Stimulated activated naive CD4-positive, alpha-beta T cell treated with Interleukin-2 at 50 U/mL for 16 hours (primary cell): Measurements from ENCODE around the gene GNPDA1.

Source experiments
- DNase-seq: peaks from one replicate; lab custom pipeline; 2025; lab: John Stamatoyannopoulos, UW

GNPDA1 gene

GRCh38 chr5:141994511-141995136, 18.2 kb downstream of the GNPDA1 start:
- DNase-seq, result no peak

DNA sequence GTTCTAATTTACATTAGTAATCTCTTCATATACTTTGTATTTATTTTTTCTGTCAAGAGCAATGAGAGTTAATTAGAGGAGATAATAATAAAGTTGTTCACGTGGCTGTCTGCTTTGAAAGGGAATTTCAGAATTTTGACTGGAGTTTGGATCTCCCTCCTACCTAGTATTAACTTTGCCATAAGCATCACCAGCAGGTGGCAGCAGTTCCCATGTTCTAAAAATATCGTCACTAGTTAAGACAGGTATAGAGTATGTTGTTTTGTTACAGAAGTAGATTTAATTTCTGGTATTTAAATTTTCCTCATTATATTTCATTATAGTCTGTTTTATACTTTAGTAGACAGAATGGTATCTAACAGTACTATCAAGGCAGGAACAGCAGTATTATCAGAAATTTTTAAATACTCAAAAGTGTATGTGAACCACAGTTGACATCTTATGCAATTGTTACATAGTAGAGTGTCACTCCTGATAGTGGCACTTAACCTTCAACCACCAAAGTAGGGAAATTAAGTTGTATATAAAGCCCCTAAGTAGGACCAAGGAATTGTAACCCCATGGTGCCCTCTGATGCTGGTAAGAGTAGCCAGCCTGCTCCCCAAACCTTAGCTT, 20.4 kb downstream of the GNPDA1 start:
- DNase-seq, result peak; percentile 72

DNA sequence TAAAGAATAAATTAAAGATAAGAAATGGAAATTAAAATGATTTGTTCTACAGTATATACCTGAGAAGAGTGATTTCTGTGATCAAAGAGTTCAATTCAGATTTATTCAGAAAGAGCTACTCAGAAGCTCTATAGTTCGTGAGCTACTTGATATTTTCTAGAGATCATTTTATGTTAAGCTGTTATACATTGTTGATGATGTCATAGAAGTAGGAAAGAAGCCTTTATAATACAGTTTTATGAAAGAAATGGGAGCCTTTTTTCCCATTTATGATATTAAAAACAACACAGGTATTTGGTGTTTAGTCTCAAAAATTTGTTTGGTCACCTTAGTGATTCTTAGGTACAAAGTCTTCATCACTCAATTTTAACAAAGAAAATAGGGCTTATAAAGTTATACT, 23.1 kb downstream of the GNPDA1 start:
- DNase-seq, result no peak

GRCh38 chr5:141986072-141986471, 26.8 kb downstream of the GNPDA1 start:
- DNase-seq, result no peak

GRCh38 chr5:141982626-141983025, 30.2 kb downstream of the GNPDA1 start:
- no peak for DNase-seq

DNA sequence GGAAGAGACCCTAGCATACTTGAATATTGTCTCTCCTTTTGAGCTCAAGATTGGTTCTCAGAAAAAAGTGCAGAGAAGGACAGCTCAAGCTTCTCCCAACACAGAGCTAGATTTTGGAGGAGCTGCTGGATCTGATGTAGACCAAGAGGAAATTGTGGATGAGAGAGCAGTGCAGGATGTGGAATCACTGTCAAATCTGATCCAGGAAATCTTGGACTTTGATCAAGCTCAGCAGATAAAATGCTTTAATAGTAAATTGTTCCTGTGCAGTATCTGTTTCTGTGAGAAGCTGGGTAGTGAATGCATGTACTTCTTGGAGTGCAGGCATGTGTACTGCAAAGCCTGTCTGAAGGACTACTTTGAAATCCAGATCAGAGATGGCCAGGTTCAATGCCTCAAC, 34.4 kb downstream of the GNPDA1 start:
- DNase-seq, result no peak

DNA sequence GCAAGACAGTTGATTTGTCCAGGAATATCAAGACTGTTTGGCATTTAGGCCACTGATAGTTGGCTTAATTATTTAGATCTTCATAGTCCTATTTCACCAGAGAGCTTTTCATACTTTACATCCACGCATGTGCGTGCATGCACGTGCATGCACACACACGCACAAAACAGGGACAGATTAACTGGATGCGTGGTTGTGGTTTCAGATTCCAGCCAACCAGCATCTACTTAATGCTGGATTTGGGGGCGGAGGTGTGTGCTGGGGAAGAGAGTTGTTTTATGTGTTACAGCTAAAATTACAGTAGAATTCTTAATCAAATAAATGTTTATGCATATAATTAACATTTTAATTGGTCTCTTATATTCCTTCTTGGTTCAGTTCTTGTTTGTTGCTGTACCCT, 36.7 kb downstream of the GNPDA1 start:
- DNase-seq, result no peak

DNA sequence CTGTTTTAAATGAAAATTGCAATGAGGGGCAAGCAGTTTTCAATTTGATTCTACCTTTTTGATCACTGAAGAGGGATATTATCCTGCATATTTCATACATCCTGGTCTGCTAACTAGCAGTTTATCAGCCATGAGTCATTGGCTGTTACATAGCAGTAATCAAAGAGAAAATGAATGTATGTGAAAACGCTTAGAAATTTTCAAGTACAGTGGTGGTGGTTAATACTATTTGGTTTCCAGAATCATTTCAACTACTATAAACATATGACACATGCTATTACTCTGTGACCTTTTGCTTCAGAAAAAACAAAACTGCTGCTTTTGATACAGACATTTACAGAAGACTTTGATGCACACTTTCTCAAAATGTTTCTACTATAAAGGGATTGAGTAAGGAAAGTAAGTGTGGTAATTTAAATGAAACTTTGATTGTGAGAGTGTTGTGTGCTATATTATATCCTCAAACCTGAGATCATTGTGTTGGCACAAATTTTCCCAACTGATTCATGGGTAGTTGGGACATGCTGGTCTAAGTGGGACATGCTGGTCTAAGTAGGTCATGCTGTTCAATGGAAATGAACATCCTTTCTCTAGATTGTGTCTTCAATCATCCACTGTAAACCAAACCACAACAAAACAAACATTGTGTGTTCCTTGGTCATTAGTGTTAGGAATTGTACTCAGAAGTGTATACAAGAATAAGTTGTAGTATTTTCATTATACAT, 38.8 kb downstream of the GNPDA1 start:
- no peak for DNase-seq

DNA sequence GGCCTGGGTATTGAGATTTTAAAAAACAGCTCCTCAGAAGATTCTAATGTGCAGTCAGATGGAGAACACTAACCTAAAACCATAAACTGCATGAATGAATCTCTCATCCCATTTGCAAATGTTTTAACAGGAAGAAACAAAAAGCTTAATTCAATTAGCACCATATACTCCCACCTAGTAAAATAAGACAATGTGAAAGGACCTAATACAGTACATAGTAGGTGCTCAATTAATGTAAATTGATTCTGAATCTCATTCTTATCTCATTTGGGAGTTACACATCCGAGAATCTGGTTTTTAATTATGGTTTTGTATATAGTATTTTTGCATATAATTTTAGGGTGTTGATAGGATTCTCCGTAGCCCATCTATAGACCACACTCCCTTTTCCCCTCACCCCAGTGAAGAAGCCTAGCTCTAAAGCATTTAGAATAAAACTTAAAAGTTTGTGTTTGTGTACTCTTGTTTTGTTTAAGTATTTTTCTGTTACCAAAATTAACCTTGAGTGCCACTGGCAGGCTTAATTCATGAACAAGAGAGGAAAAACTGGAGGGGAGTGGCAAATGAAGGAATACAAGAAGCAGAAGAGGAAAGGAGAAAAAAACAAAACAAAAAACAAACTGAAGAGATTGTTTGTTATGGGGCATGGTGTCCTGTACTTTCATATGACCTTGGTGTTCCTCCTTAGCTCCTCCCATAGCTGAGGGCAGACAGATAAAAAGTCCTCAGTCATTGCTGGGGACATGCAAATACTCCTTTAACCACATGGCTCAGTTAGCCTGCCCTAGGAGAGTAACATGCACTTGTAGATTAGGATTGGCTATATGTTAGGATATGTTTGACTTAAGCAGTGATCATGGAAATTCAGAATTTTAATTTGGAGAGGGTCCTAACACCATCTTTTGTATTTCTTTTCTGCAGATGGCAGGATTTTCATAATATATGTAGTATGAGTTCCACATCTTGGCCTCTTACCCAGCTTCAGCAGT, 42.8 kb downstream of the GNPDA1 start:
- DNase-seq, result no peak

DNA sequence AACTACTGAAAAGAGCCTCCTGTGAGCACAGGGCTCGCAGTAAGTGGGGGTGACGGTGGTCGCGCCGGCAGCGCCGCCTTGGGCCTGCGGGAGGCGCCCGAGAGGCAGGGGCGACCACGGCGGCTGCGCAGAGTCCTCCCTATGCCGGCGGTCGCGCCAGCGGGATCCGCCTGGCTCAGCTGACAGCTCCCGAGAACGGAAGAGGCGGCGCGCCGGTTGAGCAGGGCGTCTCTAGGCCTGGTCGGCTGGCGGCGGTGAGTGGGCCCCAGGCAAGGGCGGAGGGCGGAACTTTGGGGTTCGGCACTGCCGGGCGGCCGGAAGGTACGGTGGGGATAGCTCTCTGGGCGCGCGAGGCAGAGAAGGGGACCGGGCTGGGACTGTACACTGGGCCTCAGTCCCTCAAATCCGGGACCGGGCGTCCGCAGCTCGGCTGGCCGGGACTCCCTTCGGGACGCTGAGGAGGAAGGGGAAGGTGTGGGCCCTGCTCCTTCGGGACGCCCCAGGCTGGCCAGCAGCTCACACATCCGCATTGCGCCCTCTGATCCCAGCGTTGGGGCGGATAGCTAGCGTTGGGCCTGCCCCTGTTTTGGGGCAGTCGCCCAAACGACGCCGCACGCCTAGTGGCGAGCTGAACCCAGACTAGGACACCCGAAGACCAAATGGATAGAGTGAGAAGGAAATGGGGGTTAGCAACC, 43.8 kb downstream of the GNPDA1 start, which contains the start of gene RNF14:
Gene RNF14, plus strand, starts transcription at position 192 of the 695 bp plus-strand sequence. CDS start 4,484 bp downstream, outside the sequence.
- peak; percentile 95 for DNase-seq

DNA sequence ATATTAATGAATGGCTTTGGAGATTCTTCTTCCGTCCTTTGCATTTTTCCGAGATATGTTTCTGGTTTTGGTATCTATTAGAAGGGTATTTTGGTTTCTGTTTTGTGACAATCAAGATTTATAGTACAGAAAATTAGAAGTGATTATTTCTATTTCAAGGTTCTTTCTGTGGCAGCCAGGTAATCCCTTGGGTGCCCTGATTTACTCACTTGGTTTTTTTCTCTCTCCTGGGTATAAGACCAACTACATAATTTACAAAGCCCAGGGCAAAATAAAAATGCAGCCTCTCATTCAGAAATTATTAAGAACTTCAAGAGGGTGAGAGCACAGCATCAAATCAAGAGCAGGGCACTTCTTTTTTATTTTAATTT, 45.9 kb downstream of the GNPDA1 start:
- DNase-seq, result no peak

GRCh38 chr5:141966275-141966962, 46.4 kb downstream of the GNPDA1 start:
- DNase-seq, result no peak

GRCh38 chr5:141965071-141965470, 47.8 kb downstream of the GNPDA1 start:
- DNase-seq, result no peak

DNA sequence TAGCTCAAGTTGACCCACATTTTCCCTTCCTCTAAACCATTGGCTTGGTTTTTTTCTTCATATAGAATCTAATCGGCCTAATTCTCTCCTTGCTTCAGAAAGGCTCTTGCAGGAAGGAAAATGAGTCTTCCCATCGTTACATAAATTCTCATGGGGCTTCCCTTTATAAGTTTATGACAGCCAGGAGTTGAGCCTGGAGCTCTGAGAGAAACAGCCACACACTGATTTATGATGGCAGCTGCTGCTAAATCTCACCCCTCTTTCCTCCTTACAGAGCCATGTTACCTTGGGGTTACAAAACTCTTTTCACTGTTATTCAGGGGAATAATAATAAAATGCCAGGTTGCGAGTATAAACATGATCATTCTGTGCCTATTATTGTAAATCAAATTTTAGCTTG, 49.1 kb downstream of the GNPDA1 start:
- no peak for DNase-seq

DNA sequence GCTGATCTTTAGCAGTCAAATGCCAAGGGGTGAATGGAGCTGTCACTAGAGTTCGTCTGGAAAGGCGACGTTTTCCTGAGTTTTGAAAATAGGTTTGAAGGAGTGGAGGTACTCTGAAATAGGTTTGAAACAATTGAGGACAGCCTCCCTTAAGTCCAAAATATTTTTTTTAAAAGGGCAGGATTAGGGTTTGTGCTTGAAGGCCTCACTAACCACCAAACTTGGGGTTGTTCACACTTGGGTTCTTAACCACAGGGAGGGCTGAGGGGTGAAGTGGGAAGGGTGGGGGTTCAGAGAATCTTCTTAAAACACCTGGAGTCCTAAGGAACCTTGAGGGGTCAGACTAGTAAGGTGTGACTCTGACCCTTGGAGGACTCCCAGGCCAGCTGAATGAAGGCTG, 51.4 kb downstream of the GNPDA1 start:
- DNase-seq, result no peak

DNA sequence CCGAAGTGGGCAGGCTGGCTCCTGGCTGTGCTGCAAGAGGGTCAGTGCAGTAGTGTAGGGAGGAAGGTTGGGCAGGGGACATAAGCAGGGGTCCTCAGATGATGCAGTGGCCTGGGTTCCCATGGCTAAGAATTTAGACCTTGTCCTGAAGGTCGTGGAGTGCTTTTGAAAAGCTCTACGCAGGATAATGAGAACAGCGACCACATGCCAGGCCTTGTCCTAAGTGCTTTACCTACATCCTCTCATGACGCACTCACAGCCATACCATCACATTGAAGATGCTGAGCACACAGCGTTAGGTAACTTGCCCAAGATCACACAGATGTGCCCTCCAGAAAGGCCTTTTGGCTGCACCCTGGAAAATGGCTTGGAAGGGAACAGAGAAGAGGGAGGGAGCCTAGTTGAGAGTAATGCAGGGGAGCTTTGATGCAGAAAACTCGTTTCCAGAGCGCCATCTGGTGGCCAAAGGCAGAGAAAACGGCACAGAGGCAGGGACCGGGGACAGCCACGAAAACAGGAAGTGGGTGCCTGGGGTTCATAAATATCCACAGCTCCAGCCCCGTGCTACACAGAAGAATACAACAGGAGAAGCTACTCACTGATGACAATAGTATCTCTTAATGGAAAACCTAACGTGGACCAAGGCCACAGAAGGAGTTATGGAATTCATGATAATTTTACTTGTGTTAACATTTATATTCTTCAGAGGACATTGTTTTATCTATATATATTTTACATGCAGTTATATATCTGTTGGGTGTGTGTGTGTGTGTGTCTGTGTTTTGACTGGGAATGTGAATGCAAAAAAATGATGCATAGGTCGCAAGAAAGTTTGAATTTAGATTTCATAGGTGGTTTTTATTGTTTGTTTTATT, 52.1 kb downstream of the GNPDA1 start:
- DNase-seq, result peak; percentile 85

DNA sequence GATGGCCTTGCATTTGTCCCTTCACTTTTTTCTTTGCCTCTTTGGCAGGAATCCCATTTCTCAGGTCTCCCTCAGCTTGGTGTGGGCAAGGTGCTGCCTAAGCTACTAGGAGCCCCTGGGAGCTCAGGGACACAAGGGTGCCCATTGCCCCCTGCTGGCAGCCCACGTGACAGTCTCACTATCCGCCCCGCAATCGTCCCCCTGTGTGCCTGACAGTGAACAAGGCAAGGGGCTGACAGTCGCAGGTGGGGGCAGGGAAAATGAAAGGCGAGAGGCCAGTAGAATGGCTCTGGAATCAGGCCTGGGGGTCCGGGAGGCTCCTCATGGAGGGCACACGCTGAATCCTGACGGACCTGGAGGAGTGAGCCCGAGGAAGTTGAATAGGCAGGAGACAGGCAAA, 52.8 kb downstream of the GNPDA1 start:
- no peak for DNase-seq

- DNase-seq, result no peak
Measured at GRCh38 chr5:141958546-141959172, 54.2 kb downstream of the GNPDA1 start.

DNA sequence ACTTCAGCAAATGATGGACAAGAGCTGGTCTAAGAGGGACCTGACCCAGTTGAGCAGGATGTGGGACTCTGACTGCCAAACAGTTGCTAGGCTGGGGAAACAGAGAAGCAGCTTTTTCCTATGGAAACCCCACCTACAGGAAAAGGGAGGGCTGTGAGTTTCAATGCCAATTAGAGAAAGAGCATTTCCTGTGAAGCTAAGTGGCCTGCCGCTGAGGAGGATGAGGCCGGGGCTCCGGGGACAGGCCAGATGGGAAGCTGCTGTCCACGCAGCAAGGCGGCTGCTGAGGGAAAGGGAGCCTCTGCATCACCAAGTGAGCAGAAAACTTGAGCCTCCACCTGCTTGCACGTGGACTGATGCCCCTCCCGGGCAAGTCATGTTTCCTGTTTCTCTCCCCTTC, 54.7 kb downstream of the GNPDA1 start, which contains the start of gene PCDH12:
Gene PCDH12, minus strand, starts transcription at position 90 of the 400 bp plus-strand sequence. CDS start 351 bp downstream, outside the sequence.
- DNase-seq, result no peak
